ENCODE results near the gene EHBP1L1.

Gene EHBP1L1

GRCh38 chr11:65598258-65598699 lies 22.4 kb downstream of the EHBP1L1 start:
- DNase-seq (ENCODE audit: low read depth in 2 of 2) = no peak
- TF ChIP-seq CTCF (IDR thresholded peaks at IDR 0.05; ENCODE audit: low read depth, low read length) = no peak
- H3K4me3 ChIP-seq (replicated peaks in 1 of 2; ENCODE audit: low read depth in 2 of 2, low read length in 2 of 2) = no peak overlapping the region

- no peak overlapping the region for H3K4me3 ChIP-seq (replicated peaks in 1 of 2; ENCODE audit: low read depth in 2 of 2, low read length in 2 of 2)
- no peak for TF ChIP-seq CTCF (IDR thresholded peaks at IDR 0.05; ENCODE audit: low read depth, low read length)
- no peak for DNase-seq (ENCODE audit: low read depth in 2 of 2)
Measured at GRCh38 chr11:65599216-65599954, 23.5 kb downstream of the EHBP1L1 start.

GRCh38 chr11:65599955-65600246 lies 24.0 kb downstream of the EHBP1L1 start:
- no peak for DNase-seq (ENCODE audit: low read depth in 2 of 2)
- no peak overlapping the region for H3K4me3 ChIP-seq (replicated peaks in 1 of 2; ENCODE audit: low read depth in 2 of 2, low read length in 2 of 2)
- no peak for TF ChIP-seq CTCF (IDR thresholded peaks at IDR 0.05; ENCODE audit: low read depth, low read length)

GRCh38 chr11:65604258-65604657 lies 28.4 kb downstream of the EHBP1L1 start:
- H3K4me3 ChIP-seq (replicated peaks in 1 of 2; ENCODE audit: low read depth in 2 of 2, low read length in 2 of 2) = no peak overlapping the region
- no peak for DNase-seq (ENCODE audit: low read depth in 2 of 2)
- no peak for TF ChIP-seq CTCF (IDR thresholded peaks at IDR 0.05; ENCODE audit: low read depth, low read length)

GRCh38 chr11:65606876-65607613 lies 31.2 kb downstream of the EHBP1L1 start:
- TF ChIP-seq CTCF (IDR thresholded peaks at IDR 0.05; ENCODE audit: low read depth, low read length) = no peak
- peak overlapping the region in 1 of 2 donors; percentile 14 for H3K4me3 ChIP-seq (replicated peaks in 1 of 2; ENCODE audit: low read depth in 2 of 2, low read length in 2 of 2)
- DNase-seq (ENCODE audit: low read depth in 2 of 2) = peak; percentile 91 to 98

- H3K4me3 ChIP-seq (replicated peaks in 1 of 2; ENCODE audit: low read depth in 2 of 2, low read length in 2 of 2) = no peak overlapping the region
- no peak for TF ChIP-seq CTCF (IDR thresholded peaks at IDR 0.05; ENCODE audit: low read depth, low read length)
- DNase-seq (ENCODE audit: low read depth in 2 of 2) = no peak
Measured at GRCh38 chr11:65607614-65608426, 32.0 kb downstream of the EHBP1L1 start.
